Measurements from ENCODE around the gene NR1H2.
"Not testable (repeated sequence)": the region's sequence is repeated elsewhere in the genome, so short reads cannot be mapped to it uniquely, and the experiment has no call there.

NR1H2 gene

GRCh38 chr19:50379602-50380001, 3.3 kb downstream of the NR1H2 start:
- DNase-seq, result no peak

- DNase-seq, result no peak
These were observed 3.9 kb downstream of the NR1H2 start for GRCh38 chr19:50380137-50380536.

GRCh38 chr19:50380751-50381151, 4.5 kb downstream of the NR1H2 start:
- no peak for DNase-seq

GRCh38 chr19:50381881-50382729, 5.8 kb downstream of the NR1H2 start:
- no peak for DNase-seq

DNA sequence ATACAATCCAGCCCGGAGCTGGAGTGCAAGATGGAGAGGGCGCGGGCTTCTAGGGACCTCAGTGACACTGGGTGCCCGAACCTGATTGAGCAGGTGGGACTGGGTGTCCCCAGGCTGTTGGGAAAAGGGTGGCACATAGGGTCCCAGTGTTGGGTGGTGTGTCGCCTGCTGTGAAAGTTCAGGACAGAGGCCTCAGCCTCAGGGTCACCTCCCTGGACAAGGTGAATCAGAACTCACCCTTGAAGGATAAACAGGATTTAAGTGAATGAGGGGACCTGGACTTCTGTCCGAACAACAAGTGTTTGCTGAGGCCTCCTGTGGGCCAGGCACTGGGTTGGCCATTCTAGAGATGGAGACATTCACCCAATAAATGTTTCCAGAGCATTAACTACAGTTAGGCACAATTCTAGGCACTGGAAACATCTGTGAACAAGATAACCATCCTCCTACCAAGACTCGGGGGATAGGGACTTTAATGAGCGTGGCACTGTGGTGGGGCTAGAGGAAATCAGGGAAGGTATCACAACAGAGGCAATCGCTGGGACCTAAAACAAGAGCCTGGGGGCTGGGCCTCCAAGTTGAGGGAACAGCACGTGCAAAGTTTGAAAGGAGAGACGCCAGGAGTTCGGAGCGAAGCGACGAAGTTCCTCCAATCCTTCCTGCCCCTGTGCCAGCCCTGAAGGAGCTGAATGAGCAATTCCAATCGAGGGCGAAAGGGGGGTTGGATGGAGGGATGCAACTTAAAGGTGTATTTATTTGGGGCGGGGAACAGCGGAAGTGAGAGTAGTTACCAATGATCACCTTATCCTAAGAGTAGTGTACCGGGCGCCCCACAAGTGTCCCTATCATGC, 7.0 kb downstream of the NR1H2 start:
- DNase-seq, result no peak

DNA sequence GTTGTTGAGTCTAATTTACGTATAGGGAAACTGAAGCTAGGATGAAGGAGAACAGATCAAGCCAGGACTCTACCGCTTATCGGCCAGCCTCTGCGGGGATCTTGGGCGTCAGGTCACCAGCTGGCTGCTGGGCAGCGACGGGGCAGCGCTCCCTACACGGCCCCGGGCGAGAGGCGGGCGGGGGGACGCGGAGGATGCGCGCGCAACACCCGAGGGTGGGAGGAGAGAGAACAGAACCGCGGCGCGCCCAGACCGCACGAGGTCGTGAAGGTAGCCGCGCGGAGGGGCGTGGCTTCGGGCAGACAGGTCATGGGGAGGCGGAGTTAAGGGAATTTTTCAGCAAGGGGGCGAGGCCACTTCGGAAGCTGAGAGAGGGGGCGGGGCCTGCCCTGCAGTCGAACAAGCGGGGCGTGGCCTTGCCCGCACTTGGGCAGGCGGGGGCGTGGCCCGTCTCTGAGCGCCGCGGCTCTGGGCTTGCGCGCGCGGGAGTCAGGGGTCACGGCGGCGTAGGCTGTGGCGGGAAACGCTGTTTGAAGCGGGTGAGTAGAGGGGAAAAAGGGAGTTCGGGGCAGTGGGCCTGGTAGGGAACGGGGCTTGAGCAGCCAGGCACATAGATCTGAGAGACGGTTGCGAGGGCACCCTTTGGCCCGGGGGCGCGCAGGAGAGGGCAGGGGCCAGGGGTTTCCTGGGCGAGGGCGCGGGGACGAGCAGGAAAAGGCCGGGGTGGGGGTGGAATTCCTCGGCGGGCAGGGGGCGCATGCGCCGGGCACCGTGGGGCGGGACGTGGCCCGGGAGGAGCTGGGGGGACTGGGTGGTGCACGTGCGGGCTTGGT, 7.8 kb downstream of the NR1H2 start, which contains the start of gene POLD1:
TSS of gene POLD1 (plus strand) at position 496 of the 833 bp plus-strand sequence. CDS start 14,505 bp downstream, outside the sequence.
- DNase-seq, result peak; percentile 99 to 100

GRCh38 chr19:50384685-50385535, 8.7 kb downstream of the NR1H2 start:
- DNase-seq, result no peak

- no peak for DNase-seq
These were observed 11.1 kb downstream of the NR1H2 start for GRCh38 chr19:50387176-50387867.

- no peak for DNase-seq
These were observed 11.6 kb downstream of the NR1H2 start for GRCh38 chr19:50387868-50388245.

DNA sequence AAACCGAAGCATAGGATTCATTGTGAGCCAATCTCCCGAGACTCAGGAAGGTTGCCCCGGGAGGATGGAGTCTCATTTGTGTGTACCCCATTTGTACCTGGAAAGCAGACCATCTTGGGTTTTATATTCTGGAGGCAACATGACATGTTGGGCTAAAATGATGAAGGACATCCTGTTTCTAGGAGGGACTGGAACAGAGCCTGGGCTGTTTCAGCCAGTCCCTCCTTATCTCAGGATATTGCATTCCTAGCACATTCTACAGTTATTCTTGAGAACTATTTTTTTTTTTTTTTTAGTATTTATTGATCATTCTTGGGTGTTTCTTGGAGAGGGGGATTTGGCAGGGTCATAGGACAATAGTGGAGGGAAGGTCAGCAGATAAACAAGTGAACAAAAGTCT, 14.0 kb downstream of the NR1H2 start:
- not testable (repeated sequence) for DNase-seq

DNA sequence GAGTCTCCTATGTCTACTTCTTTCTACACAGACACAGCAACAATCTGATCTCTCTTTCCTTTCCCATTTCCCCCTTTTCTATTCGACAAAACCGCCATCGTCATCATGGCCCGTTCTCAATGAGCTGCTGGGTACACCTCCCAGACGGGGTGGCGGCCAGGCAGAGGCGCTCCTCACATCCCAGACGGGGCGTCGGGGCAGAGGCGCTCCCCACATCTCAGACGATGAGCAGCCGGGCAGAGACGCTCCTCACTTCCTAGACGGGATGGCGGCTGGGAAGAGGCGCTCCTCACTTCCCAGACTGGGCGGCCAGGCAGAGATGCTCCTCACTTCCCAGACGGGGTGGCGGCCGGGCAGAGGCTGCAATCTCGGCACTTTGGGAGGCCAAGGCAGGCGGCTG, 14.7 kb downstream of the NR1H2 start:
- DNase-seq, result not testable (repeated sequence)

- DNase-seq, result no peak
These were observed 16.5 kb downstream of the NR1H2 start for GRCh38 chr19:50392759-50393158.

DNA sequence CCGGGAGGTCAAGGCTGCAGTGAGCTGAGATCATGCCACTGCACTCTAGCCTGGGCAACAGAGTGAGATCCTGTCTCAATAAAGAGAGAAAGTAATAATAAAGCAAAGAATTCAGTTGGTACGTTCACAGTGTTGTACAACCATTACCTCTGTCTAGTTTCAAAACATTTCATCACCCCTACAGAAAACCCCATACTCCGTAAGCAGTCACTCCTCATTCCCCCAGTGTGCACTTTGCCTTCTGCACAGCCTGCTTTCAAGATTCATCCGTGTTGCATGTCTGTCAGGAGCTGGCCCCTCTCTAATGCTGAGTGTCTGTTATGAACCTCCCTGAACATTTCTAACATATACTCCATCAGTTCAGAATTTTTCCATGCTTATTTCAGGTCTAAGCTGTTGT, 17.3 kb downstream of the NR1H2 start:
- DNase-seq, result no peak

- no peak for DNase-seq
These were observed 17.8 kb downstream of the NR1H2 start for GRCh38 chr19:50394017-50394416.

DNA sequence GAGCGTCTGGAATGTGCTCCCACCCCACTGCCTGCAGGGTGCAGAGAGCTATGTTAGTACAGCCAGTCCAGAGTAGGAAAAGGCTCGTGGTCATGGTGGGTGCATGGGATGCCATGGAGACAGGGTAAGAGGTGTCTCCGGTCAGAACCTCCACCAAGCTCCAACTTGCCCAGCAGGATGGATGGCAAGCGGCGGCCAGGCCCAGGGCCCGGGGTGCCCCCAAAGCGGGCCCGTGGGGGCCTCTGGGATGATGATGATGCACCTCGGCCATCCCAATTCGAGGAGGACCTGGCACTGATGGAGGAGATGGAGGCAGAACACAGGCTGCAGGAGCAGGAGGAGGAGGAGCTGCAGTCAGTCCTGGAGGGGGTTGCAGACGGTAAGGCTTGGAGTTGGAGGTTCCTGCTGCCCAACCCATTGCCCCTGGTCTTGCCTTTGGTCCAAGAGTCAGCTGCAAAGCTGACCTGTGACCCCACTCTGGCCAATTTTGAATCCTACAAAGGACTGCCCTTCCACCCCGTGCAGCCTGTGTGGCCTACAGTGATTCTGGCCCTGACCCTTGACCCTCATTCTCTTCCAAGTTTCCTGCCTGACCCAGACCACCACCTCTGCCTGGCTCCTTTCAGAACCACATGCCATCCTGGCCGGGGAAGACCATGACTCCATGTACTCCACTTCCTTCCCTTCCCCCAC, 22.6 kb downstream of the NR1H2 start:
- no peak for DNase-seq

- no peak for DNase-seq
These were observed 23.1 kb downstream of the NR1H2 start for GRCh38 chr19:50399368-50399745.

DNA sequence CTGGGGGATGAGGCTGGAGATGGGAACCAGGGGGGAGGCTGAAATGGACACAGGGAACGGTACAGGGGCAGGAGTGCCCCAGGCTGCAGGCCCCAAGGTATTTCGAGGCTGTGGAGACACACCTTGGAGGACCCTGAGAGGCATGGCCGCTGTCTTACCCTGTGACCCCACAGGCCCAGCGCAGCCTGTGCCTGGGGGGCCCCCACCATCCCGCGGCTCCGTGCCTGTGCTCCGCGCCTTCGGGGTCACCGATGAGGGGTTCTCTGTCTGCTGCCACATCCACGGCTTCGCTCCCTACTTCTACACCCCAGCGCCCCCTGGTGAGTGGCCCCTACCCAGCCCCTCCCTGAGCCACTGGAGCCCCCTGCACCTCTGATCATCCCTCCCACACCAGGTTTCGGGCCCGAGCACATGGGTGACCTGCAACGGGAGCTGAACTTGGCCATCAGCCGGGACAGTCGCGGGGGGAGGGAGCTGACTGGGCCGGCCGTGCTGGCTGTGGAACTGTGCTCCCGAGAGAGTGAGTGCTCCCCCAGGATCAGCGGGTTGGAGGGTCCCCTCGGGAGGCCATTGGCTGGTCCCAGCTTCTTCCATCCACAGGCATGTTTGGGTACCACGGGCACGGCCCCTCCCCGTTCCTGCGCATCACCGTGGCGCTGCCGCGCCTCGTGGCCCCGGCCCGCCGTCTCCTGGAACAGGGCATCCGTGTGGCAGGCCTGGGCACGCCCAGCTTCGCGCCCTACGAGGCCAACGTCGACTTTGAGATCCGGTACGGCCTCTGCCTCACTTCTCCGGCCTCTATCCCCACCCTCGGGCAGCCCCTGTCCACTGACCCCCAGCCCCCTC, 25.6 kb downstream of the NR1H2 start:
- DNase-seq, result no peak

DNA sequence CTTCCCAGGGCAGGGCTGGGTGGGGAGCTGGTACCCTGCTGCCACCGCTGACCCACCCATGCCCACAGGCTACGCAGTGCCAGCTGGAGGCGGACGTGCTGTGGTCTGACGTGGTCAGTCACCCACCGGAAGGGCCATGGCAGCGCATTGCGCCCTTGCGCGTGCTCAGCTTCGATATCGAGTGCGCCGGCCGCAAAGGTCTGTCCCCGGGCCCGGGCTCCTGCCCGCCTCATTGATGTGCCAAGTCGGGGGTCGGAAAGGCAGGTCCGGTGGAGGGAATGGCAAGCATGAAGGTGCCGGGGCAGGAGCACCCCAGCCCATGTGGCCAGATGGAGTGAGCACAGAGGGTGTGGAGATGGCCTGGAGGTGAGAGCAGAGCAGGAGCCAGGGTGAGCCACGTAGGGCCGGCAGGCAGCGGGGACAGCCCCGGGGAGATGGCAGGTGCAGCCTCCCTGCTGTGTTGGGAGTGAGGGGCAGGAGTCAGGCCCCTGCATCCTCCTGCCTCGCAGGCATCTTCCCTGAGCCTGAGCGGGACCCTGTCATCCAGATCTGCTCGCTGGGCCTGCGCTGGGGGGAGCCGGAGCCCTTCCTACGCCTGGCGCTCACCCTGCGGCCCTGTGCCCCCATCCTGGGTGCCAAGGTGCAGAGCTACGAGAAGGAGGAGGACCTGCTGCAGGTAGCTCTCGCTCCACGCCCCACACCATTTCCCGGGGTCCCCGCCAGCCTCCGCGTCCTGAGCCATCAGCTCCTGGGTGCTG, 26.5 kb downstream of the NR1H2 start:
- DNase-seq, result no peak

All from NCI-H1930 (cell line).